SU-DHL-6 (cell line): ENCODE measurements around the gene XPNPEP2.

ENCODE experiments used
- H2AFZ ChIP-seq: fragments of 200-600 bp; sonication (generic); 2 replicates; pipeline ENCODE4 v1.6.1; 2014; ENCODE audit warnings: low read depth, mild to moderate bottlenecking, moderate library complexity, mixed read lengths, antibody characterized with exemption, low read length; ENCODE audit not compliant: severe bottlenecking
- H3F3A ChIP-seq: fragments of 200-600 bp; shearing (Covaris generic); 2 replicates; pipeline ENCODE4 v1.6.0; 2016; ENCODE audit warnings: antibody characterized with exemption, mild to moderate bottlenecking; ENCODE audit not compliant: insufficient read depth
- H3K27ac ChIP-seq: fragments of 200-600 bp; sonication (generic); 2 replicates; pipeline ENCODE4 v1.5.1; 2016; ENCODE audit warnings: low read depth, mild to moderate bottlenecking, low read length, moderate library complexity, mixed read lengths
- H3K27me3 ChIP-seq: fragments of 200-600 bp; sonication (generic), shearing (Covaris generic); 2 replicates; pipeline ENCODE4 v1.6.0; 2014; ENCODE audit warnings: mild to moderate bottlenecking, low read length
- H3K36me3 ChIP-seq: fragments of 200-600 bp; sonication (generic); 2 replicates; pipeline ENCODE4 v1.6.1; 2014; ENCODE audit warnings: mild to moderate bottlenecking, low read length, mixed read lengths
- H3K4me2 ChIP-seq: fragments of 300-600, 200-600 bp; shearing (Covaris generic), sonication (generic); 2 replicates; pipeline ENCODE4 v1.6.0; 2014; ENCODE audit warnings: low read length, low read depth, mild to moderate bottlenecking; ENCODE audit not compliant: poor library complexity, severe bottlenecking
- H3K4me3 ChIP-seq: fragments of 200-600 bp; sonication (generic); 2 replicates; pipeline ENCODE4 v1.5.1; 2014; ENCODE audit warnings: antibody characterized with exemption, low read length, mild to moderate bottlenecking, mixed read lengths; ENCODE audit not compliant: insufficient read depth, poor library complexity, severe bottlenecking
- H3K79me2 ChIP-seq: fragments of 200-600 bp; sonication (generic); 2 replicates; pipeline ENCODE4 v1.6.1; 2014; ENCODE audit warnings: mild to moderate bottlenecking, low read length, moderate library complexity; ENCODE audit not compliant: insufficient read depth
- H3K9ac ChIP-seq: fragments of 200-600 bp; sonication (generic); 2 replicates; pipeline ENCODE4 v1.7.0; 2014; ENCODE audit warnings: mild to moderate bottlenecking, low read length
- H3K9me2 ChIP-seq: fragments of 200-600 bp; sonication (generic); replicated peaks from 2 replicates; pipeline ENCODE4 v1.6.1; 2014; ENCODE audit warnings: low read length; ENCODE audit not compliant: insufficient read depth
- H3K9me3 ChIP-seq: fragments of 200-600 bp; sonication (generic); 2 replicates; pipeline ENCODE4 v1.6.1; 2014; ENCODE audit warnings: low read length, mixed read lengths; ENCODE audit not compliant: insufficient read depth
- H4K20me1 ChIP-seq: fragments of 200-600 bp; sonication (generic); 2 replicates; pipeline ENCODE4 v1.6.1; 2014; ENCODE audit warnings: low read depth, mild to moderate bottlenecking, antibody characterized with exemption, low read length, moderate library complexity, mixed read lengths
- EZH2phosphoT487 ChIP-seq: fragments of 200-600 bp; sonication (generic), shearing (Covaris generic); conservative IDR thresholded peaks from 2 replicates; pipeline ENCODE4 v1.6.1; 2018; ENCODE audit warnings: mild to moderate bottlenecking, antibody characterized with exemption, low read length, moderate library complexity, mixed read lengths
- TF ChIP-seq, protein P1 (sequence below): fragments of 200-600 bp; sonication (generic); IDR thresholded peaks from one replicate; pipeline ENCODE4 v1.5.1; 2017; ENCODE audit warnings: antibody characterized with exemption, mild to moderate bottlenecking, low read length, moderate library complexity; ENCODE audit not compliant: insufficient read depth, poor library complexity, severe bottlenecking

The XPNPEP2 gene

DNA sequence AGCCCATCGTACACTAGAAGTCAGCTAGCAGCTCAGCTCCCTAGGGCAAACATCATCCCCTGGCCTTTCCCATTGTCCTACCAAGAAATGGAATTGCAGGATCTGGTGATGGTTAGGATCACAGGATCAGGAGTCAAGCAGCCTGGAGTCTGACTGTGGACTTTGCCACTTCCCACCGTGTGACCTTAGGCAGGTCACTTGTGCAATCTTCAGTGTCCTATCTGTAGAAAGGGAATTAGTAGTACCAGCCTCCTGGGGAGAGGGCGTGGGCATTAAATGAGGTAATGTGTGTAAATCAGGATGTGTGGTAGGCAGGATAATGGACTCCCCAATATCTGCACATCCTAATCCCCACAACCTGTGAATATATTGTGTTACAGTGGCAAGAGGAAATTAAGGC lies 45.4 kb upstream of the XPNPEP2 start:
- Histone ChIP-seq H4K20me1 (no peaks in the 10 kb centered on the region), H3K9me2 (no peaks in the 10 kb centered on the region), H3K4me3 (no peak overlapping the region), H3F3A (no peaks in the 10 kb centered on the region), H3K9me3 (no peaks in the 10 kb centered on the region), H3K27ac (no peak overlapping the region), H2AFZ (no peak overlapping the region), H3K36me3 (no peaks in the 10 kb centered on the region), H3K27me3 (no peaks in the 10 kb centered on the region), H3K9ac (no peak overlapping the region), H3K79me2 (no peaks in the 10 kb centered on the region), H3K4me2 (no peak overlapping the region)
- TF ChIP-seq, protein P1, sequence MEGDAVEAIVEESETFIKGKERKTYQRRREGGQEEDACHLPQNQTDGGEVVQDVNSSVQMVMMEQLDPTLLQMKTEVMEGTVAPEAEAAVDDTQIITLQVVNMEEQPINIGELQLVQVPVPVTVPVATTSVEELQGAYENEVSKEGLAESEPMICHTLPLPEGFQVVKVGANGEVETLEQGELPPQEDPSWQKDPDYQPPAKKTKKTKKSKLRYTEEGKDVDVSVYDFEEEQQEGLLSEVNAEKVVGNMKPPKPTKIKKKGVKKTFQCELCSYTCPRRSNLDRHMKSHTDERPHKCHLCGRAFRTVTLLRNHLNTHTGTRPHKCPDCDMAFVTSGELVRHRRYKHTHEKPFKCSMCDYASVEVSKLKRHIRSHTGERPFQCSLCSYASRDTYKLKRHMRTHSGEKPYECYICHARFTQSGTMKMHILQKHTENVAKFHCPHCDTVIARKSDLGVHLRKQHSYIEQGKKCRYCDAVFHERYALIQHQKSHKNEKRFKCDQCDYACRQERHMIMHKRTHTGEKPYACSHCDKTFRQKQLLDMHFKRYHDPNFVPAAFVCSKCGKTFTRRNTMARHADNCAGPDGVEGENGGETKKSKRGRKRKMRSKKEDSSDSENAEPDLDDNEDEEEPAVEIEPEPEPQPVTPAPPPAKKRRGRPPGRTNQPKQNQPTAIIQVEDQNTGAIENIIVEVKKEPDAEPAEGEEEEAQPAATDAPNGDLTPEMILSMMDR = no peak
- no peak for TF ChIP-seq EZH2phosphoT487

DNA sequence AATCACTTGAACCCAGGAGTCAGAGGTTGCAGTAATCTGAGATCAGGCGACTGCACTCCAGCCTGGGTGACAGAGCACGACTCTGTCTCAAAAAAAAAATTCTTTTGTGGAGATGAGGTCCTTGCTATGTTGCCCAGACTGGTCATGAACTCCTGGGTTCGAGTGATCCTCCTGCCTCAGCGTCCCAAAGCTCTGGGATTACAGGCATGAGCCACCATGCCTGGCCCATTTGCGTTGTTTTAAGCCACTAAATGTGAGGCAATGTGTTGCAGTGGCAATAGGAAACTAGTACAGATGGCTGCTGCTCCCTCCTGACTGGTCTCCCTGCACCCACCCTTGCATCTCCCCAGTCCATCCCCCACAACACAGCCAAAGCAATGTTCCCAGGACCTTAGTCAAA lies 44.0 kb upstream of the XPNPEP2 start:
- no peak overlapping the region for H3K27ac ChIP-seq
- no peaks in the 10 kb centered on the region for H4K20me1 ChIP-seq
- no peak overlapping the region for H2AFZ ChIP-seq
- H3K36me3 ChIP-seq = no peaks in the 10 kb centered on the region
- no peaks in the 10 kb centered on the region for H3F3A ChIP-seq
- H3K27me3 ChIP-seq = no peaks in the 10 kb centered on the region
- no peak overlapping the region for H3K4me3 ChIP-seq
- no peak overlapping the region for H3K4me2 ChIP-seq
- no peak overlapping the region for H3K9ac ChIP-seq
- TF ChIP-seq, protein P1 = no peak
- no peak for TF ChIP-seq EZH2phosphoT487
- H3K79me2 ChIP-seq = no peaks in the 10 kb centered on the region
- no peaks in the 10 kb centered on the region for H3K9me3 ChIP-seq
- no peaks in the 10 kb centered on the region for H3K9me2 ChIP-seq

DNA sequence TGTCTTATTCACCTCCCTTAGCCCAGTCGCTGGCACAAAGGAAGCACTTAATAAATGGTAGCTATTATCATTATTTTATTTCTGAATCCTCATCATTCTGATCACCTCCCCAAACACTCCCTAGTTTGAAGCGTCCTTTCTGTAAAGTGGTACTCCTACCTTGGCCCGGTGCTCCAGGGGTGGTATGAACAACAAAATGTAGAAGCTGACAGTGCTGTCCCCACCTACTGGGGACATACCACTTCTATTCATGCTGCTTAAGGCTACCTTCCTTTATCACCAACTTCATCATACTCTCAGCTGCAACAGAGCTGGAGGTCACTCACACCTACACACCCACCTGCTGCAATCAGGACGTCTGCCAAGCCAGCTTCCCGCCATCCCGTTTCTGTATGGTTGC lies 43.2 kb upstream of the XPNPEP2 start:
- no peak overlapping the region for H3K27ac ChIP-seq
- H3K9ac ChIP-seq = no peak overlapping the region
- no peaks in the 10 kb centered on the region for H3K27me3 ChIP-seq
- no peak for TF ChIP-seq EZH2phosphoT487
- no peaks in the 10 kb centered on the region for H3K9me3 ChIP-seq
- H3K4me2 ChIP-seq = no peak overlapping the region
- H2AFZ ChIP-seq = no peak overlapping the region
- no peaks in the 10 kb centered on the region for H3K79me2 ChIP-seq
- H3K36me3 ChIP-seq = no peaks in the 10 kb centered on the region
- no peaks in the 10 kb centered on the region for H4K20me1 ChIP-seq
- no peaks in the 10 kb centered on the region for H3K9me2 ChIP-seq
- no peak overlapping the region for H3K4me3 ChIP-seq
- H3F3A ChIP-seq = no peaks in the 10 kb centered on the region

DNA sequence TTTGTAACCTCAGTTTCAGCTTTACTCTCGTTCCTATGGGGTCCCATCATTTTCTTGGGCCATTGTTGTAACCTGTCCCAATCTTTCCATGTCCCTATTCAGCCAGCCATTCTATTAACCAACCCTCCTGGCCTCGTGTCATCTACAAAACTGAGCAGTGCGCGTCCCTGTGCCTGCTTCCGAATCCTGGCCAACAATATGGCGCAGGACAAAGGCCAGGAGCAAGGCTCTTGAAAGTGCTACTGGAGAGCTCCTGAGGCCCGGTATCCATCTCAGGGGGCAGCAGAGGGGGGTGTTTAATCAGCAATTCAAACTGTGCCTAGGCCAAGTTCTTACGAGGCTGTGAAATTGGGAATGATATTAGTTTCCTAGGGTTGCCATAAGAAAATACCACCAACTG lies 42.8 kb upstream of the XPNPEP2 start:
- no peaks in the 10 kb centered on the region for H3K79me2 ChIP-seq
- H3K4me3 ChIP-seq = no peak overlapping the region
- H3K36me3 ChIP-seq = no peaks in the 10 kb centered on the region
- no peak overlapping the region for H3K9ac ChIP-seq
- no peaks in the 10 kb centered on the region for H4K20me1 ChIP-seq
- no peak overlapping the region for H3K4me2 ChIP-seq
- no peak overlapping the region for H2AFZ ChIP-seq
- H3K27me3 ChIP-seq = no peaks in the 10 kb centered on the region
- no peaks in the 10 kb centered on the region for H3F3A ChIP-seq
- H3K9me2 ChIP-seq = no peaks in the 10 kb centered on the region
- H3K27ac ChIP-seq = no peak overlapping the region
- TF ChIP-seq, protein P1 = no peak
- no peak for TF ChIP-seq EZH2phosphoT487
- H3K9me3 ChIP-seq = no peaks in the 10 kb centered on the region
